ENCODE data around the gene INCENP. TPM values are rescaled to one million over a fixed set of nuclear protein-coding genes. Genes with fewer than 3 reads are reported as not detected.

INCENP gene
- total and polyA plus RNA-seq, 10 of the 15 experiments (the other 5 are each of a cell fraction or from before 2014, with no cell fraction given), result 1.4 to 96.8 (median 29.0) TPM

DNA sequence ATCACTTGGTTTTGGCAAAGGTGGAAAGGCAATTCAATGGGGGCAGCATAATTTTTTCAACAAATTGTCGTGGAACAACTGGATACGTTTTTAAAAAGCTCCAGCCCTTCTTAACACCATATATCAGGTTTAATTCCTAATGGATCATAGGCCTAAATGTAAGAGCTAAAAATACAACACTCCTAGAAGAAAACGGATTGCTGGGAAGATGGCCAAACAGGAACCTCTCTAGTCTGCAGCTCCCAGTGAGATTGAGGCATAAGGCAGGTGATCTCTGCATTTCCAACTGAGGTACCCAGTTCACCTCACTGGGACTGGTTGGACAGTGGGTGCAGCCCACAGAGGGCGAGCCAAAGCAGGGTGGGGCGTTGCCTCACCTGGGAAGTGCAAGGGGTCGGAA is 33.8 kb downstream of the INCENP start:
- H3K4me1 ChIP-seq (ENCODE audit: control insufficient read depth, insufficient read depth, low read length), result no peaks in the 10 kb centered on the region
- intact Hi-C loops (cut with micrococcal nuclease; ENCODE audit: unreplicated experiment) (no loop called here), in situ Hi-C loops (cut with MboI) (no loop called here)
- H3K9me3 ChIP-seq (replicated peaks; ENCODE audit: control insufficient read depth, insufficient read depth, low read length), result no peaks in the 10 kb centered on the region
- H3K27ac ChIP-seq (ENCODE audit: control insufficient read depth, insufficient read depth), result no peak overlapping the region
- no TSS peak for BruUV-seq (replicated peaks)
- H4K20me1 ChIP-seq (ENCODE audit: control insufficient read depth, insufficient read depth), result no peaks in the 10 kb centered on the region
- H3K4me2 ChIP-seq (ENCODE audit: control insufficient read depth, insufficient read depth), result no peak overlapping the region
- RAD21 ChIA-PET (ENCODE audit: unreplicated experiment), result no interaction called here
- 0 out of 4 replicates have a peak, but pooled peaks cover 0 to 4% of the 10 kb centered on the region in 2 experiments for H3K36me3 ChIP-seq (ENCODE audit: control insufficient read depth in 2 of 2, insufficient read depth in 2 of 2, low read length in 1 of 2)
- no peak overlapping the region for H3K4me3 ChIP-seq
- POLR2A ChIA-PET, result no interaction called here
- SMC1A ChIA-PET (ENCODE audit: uncharacterized antibody, unreplicated experiment), result interaction anchor here (0.6 kb wide), 1 partner anchor 153 kb away, joined by 3 read pairs; no protein-coding TSS in a partner anchor
- no peak overlapping the region for H2AFZ ChIP-seq (ENCODE audit: control insufficient read depth, low read depth, low read length)
- H3K27me3 ChIP-seq (replicated peaks in 1 of 2; ENCODE audit: control insufficient read depth in 2 of 2, insufficient read depth in 2 of 2, low read length in 1 of 2), result no peaks in the 10 kb centered on the region
- CTCF ChIA-PET, result no interaction called here
- FAIRE-seq (no peak), ATAC-seq (no peak), DNase-seq (ENCODE audit: low read depth, low spot score) (no peak)
- H3K9ac ChIP-seq (ENCODE audit: control insufficient read depth, insufficient read depth, low read length), result no peak overlapping the region
- no peaks in the 10 kb centered on the region for H3K79me2 ChIP-seq (ENCODE audit: control insufficient read depth, insufficient read depth, low read length)
- WGBS (ENCODE audit: insufficient coverage, insufficient replicate concordance, low lambda C conversion rate, missing lambda C conversion rate), result 71% methylated on average over 6 of the region's 6 CpGs
- TF ChIP-seq IKZF1 (conservative IDR thresholded peaks at IDR 0.05), result no peak
- TF ChIP-seq ATF7 (IDR thresholded peaks at IDR 0.05; ENCODE audit: low read depth), result no peak
- no peak for TF ChIP-seq SRF (IDR thresholded peaks at IDR 0.05; ENCODE audit: low read depth in 2 of 2, low read length in 2 of 2)
- TF ChIP-seq SUPT20H (IDR thresholded peaks at IDR 0.05; ENCODE audit: borderline replicate concordance, control insufficient read depth, low read depth, low read length), result no peak
- no peak for TF ChIP-seq NRF1 (conservative IDR thresholded peaks at IDR 0.05; ENCODE audit: low read depth, low read length)
- no peak for TF ChIP-seq PML (IDR thresholded peaks at IDR 0.05; ENCODE audit: low read length)
- TF ChIP-seq, protein P1, sequence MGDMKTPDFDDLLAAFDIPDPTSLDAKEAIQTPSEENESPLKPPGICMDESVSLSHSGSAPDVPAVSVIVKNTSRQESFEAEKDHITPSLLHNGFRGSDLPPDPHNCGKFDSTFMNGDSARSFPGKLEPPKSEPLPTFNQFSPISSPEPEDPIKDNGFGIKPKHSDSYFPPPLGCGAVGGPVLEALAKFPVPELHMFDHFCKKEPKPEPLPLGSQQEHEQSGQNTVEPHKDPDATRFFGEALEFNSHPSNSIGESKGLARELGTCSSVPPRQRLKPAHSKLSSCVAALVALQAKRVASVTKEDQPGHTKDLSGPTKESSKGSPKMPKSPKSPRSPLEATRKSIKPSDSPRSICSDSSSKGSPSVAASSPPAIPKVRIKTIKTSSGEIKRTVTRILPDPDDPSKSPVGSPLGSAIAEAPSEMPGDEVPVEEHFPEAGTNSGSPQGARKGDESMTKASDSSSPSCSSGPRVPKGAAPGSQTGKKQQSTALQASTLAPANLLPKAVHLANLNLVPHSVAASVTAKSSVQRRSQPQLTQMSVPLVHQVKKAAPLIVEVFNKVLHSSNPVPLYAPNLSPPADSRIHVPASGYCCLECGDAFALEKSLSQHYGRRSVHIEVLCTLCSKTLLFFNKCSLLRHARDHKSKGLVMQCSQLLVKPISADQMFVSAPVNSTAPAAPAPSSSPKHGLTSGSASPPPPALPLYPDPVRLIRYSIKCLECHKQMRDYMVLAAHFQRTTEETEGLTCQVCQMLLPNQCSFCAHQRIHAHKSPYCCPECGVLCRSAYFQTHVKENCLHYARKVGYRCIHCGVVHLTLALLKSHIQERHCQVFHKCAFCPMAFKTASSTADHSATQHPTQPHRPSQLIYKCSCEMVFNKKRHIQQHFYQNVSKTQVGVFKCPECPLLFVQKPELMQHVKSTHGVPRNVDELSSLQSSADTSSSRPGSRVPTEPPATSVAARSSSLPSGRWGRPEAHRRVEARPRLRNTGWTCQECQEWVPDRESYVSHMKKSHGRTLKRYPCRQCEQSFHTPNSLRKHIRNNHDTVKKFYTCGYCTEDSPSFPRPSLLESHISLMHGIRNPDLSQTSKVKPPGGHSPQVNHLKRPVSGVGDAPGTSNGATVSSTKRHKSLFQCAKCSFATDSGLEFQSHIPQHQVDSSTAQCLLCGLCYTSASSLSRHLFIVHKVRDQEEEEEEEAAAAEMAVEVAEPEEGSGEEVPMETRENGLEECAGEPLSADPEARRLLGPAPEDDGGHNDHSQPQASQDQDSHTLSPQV (IDR thresholded peaks at IDR 0.05), result no peak
- no peak for TF ChIP-seq NBN (IDR thresholded peaks at IDR 0.05)
- TF ChIP-seq SKIL (IDR thresholded peaks at IDR 0.05; ENCODE audit: low read depth, poor library complexity, severe bottlenecking), result no peak
- no peak for TF ChIP-seq NR2C2 (IDR thresholded peaks at IDR 0.05; ENCODE audit: borderline replicate concordance, control insufficient read depth, insufficient read length, low read depth)
- TF ChIP-seq PAX8 (IDR thresholded peaks at IDR 0.05), result no peak
- no peak for TF ChIP-seq ZNF274 (IDR thresholded peaks at IDR 0.05; ENCODE audit: insufficient read depth, insufficient read length)
- TF ChIP-seq NKRF (conservative IDR thresholded peaks at IDR 0.05), result no peak
- TF ChIP-seq EED (IDR thresholded peaks at IDR 0.05; ENCODE audit: low read depth), result no peak
- no peak for TF ChIP-seq MTA2 (IDR thresholded peaks at IDR 0.05; ENCODE audit: low read depth)
